NCI-H226 (cell line): Measurements from ENCODE around the gene SLC35B3.
"Not testable (repeated sequence)": the region's sequence is repeated elsewhere in the genome, so short reads cannot be mapped to it uniquely, and the experiment has no call there.

Experiments
- DNase-seq: peaks from one replicate; pipeline ENCODE4 v3.0.0-alpha.2; 2015

Gene SLC35B3

GRCh38 chr6:8405946-8406345, 29.4 kb downstream of the SLC35B3 start:
- not testable (repeated sequence) for DNase-seq

- no peak for DNase-seq
These were observed 32.8 kb downstream of the SLC35B3 start for GRCh38 chr6:8402546-8402945.

GRCh38 chr6:8400663-8401062, 34.7 kb downstream of the SLC35B3 start:
- no peak for DNase-seq

GRCh38 chr6:8392569-8392968, 42.8 kb downstream of the SLC35B3 start:
- DNase-seq = no peak

- DNase-seq = no peak
These were observed 43.4 kb downstream of the SLC35B3 start for GRCh38 chr6:8391934-8392333.

GRCh38 chr6:8389036-8389818, 46.1 kb downstream of the SLC35B3 start:
- DNase-seq = no peak

GRCh38 chr6:8387942-8388437, 47.4 kb downstream of the SLC35B3 start:
- DNase-seq = no peak

- DNase-seq = no peak
These were observed 51.8 kb downstream of the SLC35B3 start for GRCh38 chr6:8383584-8383983.

- DNase-seq = no peak
These were observed 52.9 kb downstream of the SLC35B3 start for GRCh38 chr6:8382434-8382833.

- DNase-seq = no peak
These were observed 59.4 kb downstream of the SLC35B3 start for GRCh38 chr6:8375916-8376315.
